Activated CD4-positive, CD25-positive, alpha-beta regulatory T cell (primary cell): ENCODE data around the gene CHCHD3.
"Not testable (repeated sequence)": the region's sequence is repeated elsewhere in the genome, so short reads cannot be mapped to it uniquely, and the experiment has no call there.

Experiments
- DNase-seq, 4 experiments: peaks; one replicate each; lab custom pipeline; 2025; lab: John Stamatoyannopoulos, UW

CHCHD3 gene

GRCh38 chr7:133044722-133045473, 37.0 kb downstream of the CHCHD3 start:
- no peak for DNase-seq

- no peak for DNase-seq
Observed at GRCh38 chr7:133040674-133041073, 41.2 kb downstream of the CHCHD3 start.

GRCh38 chr7:133040178-133040577, 41.7 kb downstream of the CHCHD3 start:
- no peak for DNase-seq

GRCh38 chr7:133039614-133040013, 42.3 kb downstream of the CHCHD3 start:
- DNase-seq = no peak

- DNase-seq = no peak
Observed at GRCh38 chr7:133036289-133036688, 45.6 kb downstream of the CHCHD3 start.

GRCh38 chr7:133035240-133035639, 46.6 kb downstream of the CHCHD3 start:
- not testable (repeated sequence) for DNase-seq

GRCh38 chr7:133030346-133030745, 51.5 kb downstream of the CHCHD3 start:
- no peak for DNase-seq

GRCh38 chr7:133029463-133029862, 52.4 kb downstream of the CHCHD3 start:
- DNase-seq = no peak

GRCh38 chr7:133027397-133027796, 54.5 kb downstream of the CHCHD3 start:
- DNase-seq = no peak

- DNase-seq = no peak
Observed at GRCh38 chr7:133026210-133026859, 55.6 kb downstream of the CHCHD3 start.

- no peak for DNase-seq
Observed at GRCh38 chr7:133025056-133025455, 56.8 kb downstream of the CHCHD3 start.

- no peak for DNase-seq
Observed at GRCh38 chr7:133024596-133024995, 57.3 kb downstream of the CHCHD3 start.

- DNase-seq = no peak
Observed at GRCh38 chr7:133023370-133024071, 58.4 kb downstream of the CHCHD3 start.

GRCh38 chr7:133022661-133023060, 59.2 kb downstream of the CHCHD3 start:
- no peak for DNase-seq

- no peak for DNase-seq
Observed at GRCh38 chr7:133021196-133021595, 60.7 kb downstream of the CHCHD3 start.

- no peak for DNase-seq
Observed at GRCh38 chr7:133020496-133020895, 61.4 kb downstream of the CHCHD3 start.

GRCh38 chr7:133019590-133019989, 62.3 kb downstream of the CHCHD3 start:
- DNase-seq = no peak

GRCh38 chr7:133016604-133017003, 65.3 kb downstream of the CHCHD3 start:
- DNase-seq = no peak

- no peak for DNase-seq
Observed at GRCh38 chr7:133015888-133016287, 66.0 kb downstream of the CHCHD3 start.

GRCh38 chr7:133011746-133012145, 70.1 kb downstream of the CHCHD3 start:
- DNase-seq = no peak

- DNase-seq = no peak
Observed at GRCh38 chr7:133009426-133010252, 72.3 kb downstream of the CHCHD3 start.

GRCh38 chr7:133007961-133008360, 73.9 kb downstream of the CHCHD3 start:
- DNase-seq = no peak
